Stomach (tissue), 4 donors: ENCODE measurements around the gene MAB21L4.

Experiments
- CTCF ChIP-seq, 7 experiments: fragments of 450-650 bp in 4 of 7; fragments of 200-600 bp in 3 of 7; sonication (generic) in 3 of 7; IDR thresholded peaks; one replicate each; pipeline ENCODE4 v1.5.1; 2016 to 2019; ENCODE audit warnings: antibody characterized with exemption in 7 of 7, control low read depth in 2 of 7, mild to moderate bottlenecking in 1 of 7
- POLR2A ChIP-seq, 4 donors: fragments of 450-650 bp; IDR thresholded peaks; one replicate each; pipeline ENCODE4 v1.6.1; 2016; ENCODE audit warnings: antibody characterized with exemption in 4 of 4, control low read depth in 2 of 4, mild to moderate bottlenecking in 1 of 4, moderate library complexity in 1 of 4
- POLR2AphosphoS5 ChIP-seq, 3 donors: sonication (generic); formaldehyde crosslinking; IDR thresholded peaks; one replicate each; pipeline ENCODE4 v1.6.1; 2016; ENCODE audit warnings: antibody characterized with exemption in 3 of 3

GRCh38 chr2:240921995-240922244 is 26.0 kb upstream of the MAB21L4 start:
- TF ChIP-seq POLR2A (IDR thresholded peaks at IDR 0.05) (no peak), CTCF (IDR thresholded peaks at IDR 0.05) (no peak), POLR2AphosphoS5 (IDR thresholded peaks at IDR 0.05) (no peak)
